K562 (cell line): ENCODE results near the gene TRMT44. TPM values are rescaled to one million over a fixed set of nuclear protein-coding genes. Genes with fewer than 3 reads are reported as not detected.

Experiments
- ATAC-seq: fragments of 200-7000 bp; cut with Tn5 transposase; 3 replicates; pipeline ENCODE4 v1.9.1; 2020; ENCODE audit warnings: moderate library complexity
- BruUV-seq: library from RNA; stranded (reverse); fragments of 400-500 nt; replicated peaks from 2 replicates; lab custom pipeline; 2021; lab: Mats Ljungman, UMichigan
- CTCF ChIA-PET: fragments of 300-600 bp; formaldehyde crosslinking; extraction: SDS; loops from one replicate; lab custom pipeline; 2021; ENCODE audit warnings: low intra/inter-chr PET ratio; lab: Yijun Ruan, JAX
- POLR2A ChIA-PET: fragments of 300-600, 350-650 bp; sonication (Branson Sonifier 250); formaldehyde crosslinking; extraction: SDS; loops from one replicate; lab custom pipeline; 2021; ENCODE audit warnings: antibody characterized with exemption, inconsistent platforms; lab: Yijun Ruan, JAX
- DNase-seq, 4 experiments: peaks; one replicate each; pipeline versions ENCODE4 v3.0.0 to v3.0.0-alpha.2; 2011 to 2018; ENCODE audit warnings: low spot score in 3 of 4, mixed read lengths in 3 of 4; ENCODE audit errors: extremely low read depth in 1 of 4
- FAIRE-seq: peaks from 2 replicates; lab custom pipeline; 2011; peaks lifted over from hg19 to GRCh38; lab: Jason Lieb, UNC
- H2AFZ ChIP-seq: 2 replicates; pipeline ENCODE4 v1.6.0; 2011; ENCODE audit warnings: low read depth, low read length, control low read depth, inconsistent platforms
- H3K27ac ChIP-seq: fragments of 200-600 bp; 3 replicates; pipeline ENCODE4 v1.8.0; 2011; ENCODE audit warnings: low read depth, mild to moderate bottlenecking, control low read depth, inconsistent platforms, low read length, moderate library complexity, mixed read lengths; ENCODE audit errors: extremely low read depth
- H3K27me3 ChIP-seq, 2 experiments: fragments of 300-600 bp in 1 of 2; 2 replicates in 1 of 2; 3 replicates in 1 of 2; pipeline versions ENCODE4 v1.6.0 to v1.8.0; 2011; ENCODE audit warnings: inconsistent platforms in 2 of 2, low read length in 2 of 2, mild to moderate bottlenecking in 1 of 2, mixed read lengths in 1 of 2, moderate library complexity in 1 of 2; ENCODE audit not compliant: control insufficient read depth in 2 of 2, insufficient read depth in 2 of 2
- H3K36me3 ChIP-seq: fragments of 300-600 bp; 3 replicates; pipeline ENCODE4 v1.8.0; 2011; ENCODE audit warnings: mild to moderate bottlenecking, low read length, inconsistent platforms; ENCODE audit not compliant: control insufficient read depth, insufficient read depth
- H3K4me1 ChIP-seq, 2 experiments: fragments of 200-600 bp in 1 of 2; replicated peaks in 1 of 2; 2 replicates in 1 of 2; 3 replicates in 1 of 2; pipeline versions ENCODE4 v1.5.1 to v1.8.0; 2011; ENCODE audit warnings: inconsistent platforms in 2 of 2, low read length in 2 of 2, mild to moderate bottlenecking in 1 of 2, mixed read lengths in 1 of 2, moderate library complexity in 1 of 2; ENCODE audit not compliant: control insufficient read depth in 2 of 2, insufficient read depth in 2 of 2
- H3K4me2 ChIP-seq: 2 replicates; pipeline ENCODE4 v1.6.1; 2011; ENCODE audit warnings: low read length, control low read depth, inconsistent platforms, mixed read lengths; ENCODE audit not compliant: insufficient read depth
- H3K4me3 ChIP-seq: fragments of 200-600 bp; sonication (generic), shearing (Covaris generic); 2 replicates; pipeline ENCODE4 v1.5.1; 2016; ENCODE audit warnings: control low read depth, inconsistent platforms
- H3K79me2 ChIP-seq: fragments of 200-600 bp; 3 replicates; pipeline ENCODE4 v1.8.0; 2011; ENCODE audit warnings: low read length, inconsistent platforms; ENCODE audit not compliant: control insufficient read depth, insufficient read depth
- H3K9ac ChIP-seq, 2 experiments: 2 replicates each; pipeline versions ENCODE4 v1.6.0 to v1.6.1; 2011; ENCODE audit warnings: low read depth in 2 of 2, low read length in 2 of 2, control low read depth in 1 of 2, inconsistent platforms in 1 of 2, mild to moderate bottlenecking in 1 of 2, mixed read lengths in 1 of 2; ENCODE audit not compliant: insufficient read depth in 1 of 2
- H3K9me1 ChIP-seq: one replicate; pipeline ENCODE4 v1.6.0; 2011; ENCODE audit warnings: inconsistent platforms, mild to moderate bottlenecking, low read length, moderate library complexity; ENCODE audit not compliant: control insufficient read depth, insufficient read depth
- H3K9me3 ChIP-seq: replicated peaks from 2 replicates; pipeline ENCODE4 v1.5.1; 2011; ENCODE audit warnings: low read depth, low read length, inconsistent platforms; ENCODE audit not compliant: control insufficient read depth, insufficient read depth
- H4K20me1 ChIP-seq: replicated peaks from 2 replicates; pipeline ENCODE4 v1.6.1; 2011; ENCODE audit warnings: low read length, inconsistent platforms, mixed read lengths; ENCODE audit not compliant: control insufficient read depth, insufficient read depth
- CHCHD3 ChIP-seq: fragments of 250-450 bp; sonication (Bioruptor Pico); IDR thresholded peaks from 2 replicates; pipeline ENCODE4 v2.1.2; 2022; ENCODE audit warnings: mild to moderate bottlenecking
- CSDE1 ChIP-seq, 2 experiments: fragments of 450-650 bp; IDR thresholded peaks; 2 replicates each; pipeline ENCODE4 v1.6.1; 2016; ENCODE audit warnings: mild to moderate bottlenecking in 1 of 2
- MECOM ChIP-seq: fragments of 250-450 bp; sonication (Bioruptor Pico); IDR thresholded peaks from 2 replicates; pipeline ENCODE4 v1.8.0; 2022; ENCODE audit warnings: inconsistent platforms
- NFRKB ChIP-seq: fragments of 450-650 bp; IDR thresholded peaks from 2 replicates; pipeline ENCODE4 v1.6.1; 2016; ENCODE audit warnings: low read depth
- NR2C1 ChIP-seq, 2 experiments: fragments of 450-650 bp; IDR thresholded peaks; 2 replicates each; pipeline ENCODE4 v1.6.1; 2017; ENCODE audit warnings: mild to moderate bottlenecking in 2 of 2, antibody characterized with exemption in 1 of 2, inconsistent platforms in 1 of 2, missing compliant biosample characterization in 1 of 2, missing genetic modification characterization in 1 of 2
- SRF ChIP-seq, 2 experiments: fragments of 250-450, 450-650 bp in 1 of 2; sonication (Bioruptor Pico) in 1 of 2; sonication (generic) in 1 of 2; formaldehyde crosslinking; IDR thresholded peaks; 2 replicates each; pipeline versions ENCODE4 v1.5.0 to v1.5.1; 2020 to 2022; ENCODE audit warnings: mild to moderate bottlenecking in 1 of 2, missing genetic modification reagents in 1 of 2
- TFE3 ChIP-seq: fragments of 450-650 bp; formaldehyde crosslinking; IDR thresholded peaks from 2 replicates; pipeline ENCODE4 v1.4.0; 2020; ENCODE audit warnings: mild to moderate bottlenecking, mixed read lengths
- USF2 ChIP-seq: sonication (generic); formaldehyde crosslinking; IDR thresholded peaks from 2 replicates; pipeline ENCODE4 v1.5.0; 2020; ENCODE audit warnings: missing genetic modification reagents
- ZNF197 ChIP-seq: fragments of 200-800 bp; sonication (Bioruptor generic); IDR thresholded peaks from 2 replicates; pipeline ENCODE4 v1.6.1; 2016; ENCODE audit warnings: low read depth, missing genetic modification characterization, missing compliant biosample characterization
- WGBS: fragments of 100-300 bp; shearing (Covaris generic); methylation state at CpG from one replicate; pipeline ENCODE4 v1.1.6; 2016; ENCODE audit warnings: low coverage, mixed read lengths; ENCODE audit not compliant: insufficient coverage; ENCODE audit errors: missing lambda C conversion rate; 5-methylcytosine and 5-hydroxymethylcytosine counted together
- in situ Hi-C: fragments of 300-500 bp; cut with MboI; formaldehyde crosslinking; loops from 4 replicates; pipeline ENCODE4 v1.15.0; 2018; ENCODE audit warnings: inconsistent platforms, mixed read lengths
- intact Hi-C: fragments of 100-400 bp; cut with micrococcal nuclease; formaldehyde crosslinking; loops from 2 replicates; pipeline ENCODE4 v1.14.2; 2022
- polyA plus RNA-seq, 8 experiments: library from polyadenylated mRNA; depleted of rRNA in 4 of 8; stranded (reverse) in 5 of 8; unstranded in 3 of 8; fragments of >200 nt; fragmentation: Nextera tagmentation in 2 of 8; fragmentation: Illumina TruSeq in 1 of 8; extraction: Ambion mirVana in 2 of 8; extraction: Trizol in 1 of 8; gene quantifications; 2 replicates each; pipeline versions ENCODE4 v1.2.1 to v1.2.3, GENCODE V29; 2011 to 2014; ENCODE audit warnings: inconsistent platforms in 1 of 8, missing spikeins in 1 of 8
- total RNA-seq, 7 experiments: library from RNA; depleted of rRNA in 6 of 7; stranded (reverse); fragments of >200 nt in 6 of 7; fragmentation: Illumina TruSeq in 2 of 7; extraction: Trizol in 2 of 7; gene quantifications; 2 replicates each; pipeline versions ENCODE4 v1.2.1 to v1.2.3, GENCODE V29; 2011 to 2021; ENCODE audit warnings: low replicate concordance in 1 of 7

The TRMT44 gene
- total and polyA plus RNA-seq, 9 of the 15 experiments (the other 6 are each of a cell fraction or from before 2014, with no cell fraction given), result 1.2 to 18.6 (median 10.0) TPM

- Histone ChIP-seq H3K27me3 (no peaks in the 10 kb centered on the region), H3K4me2 (no peak overlapping the region), H3K36me3 (peaks cover 24% of the 10 kb centered on the region; the same call in 1 of the 3 replicates), H3K27ac (peak overlapping the region; percentile 73; the same call in 2 of the 3 replicates), H2AFZ (no peak overlapping the region), H3K4me1 (peaks cover 26 to 36% of the 10 kb centered on the region in 2 experiments), H3K9me1 (no peaks in the 10 kb centered on the region), H4K20me1 (no peaks in the 10 kb centered on the region), H3K9me3 (no peaks in the 10 kb centered on the region), H3K9ac (peak overlapping the region; percentile 37 to 75; a peak in 3 of 4 replicates), H3K79me2 (no peaks in the 10 kb centered on the region), H3K4me3 (no peak overlapping the region)
- DNase-seq (peak in 1 of 4 experiments; percentile 11), ATAC-seq (no peak), FAIRE-seq (no peak)
- in situ Hi-C loops, result loop anchor here (5.0 kb wide), 1 partner anchor 79 kb away; no protein-coding TSS in a partner anchor
- 87% methylated on average over 7 of the region's 9 CpGs for WGBS
- intact Hi-C loops, result loop anchor here (2.0 kb wide), 1 partner anchor 68 kb away; no protein-coding TSS in a partner anchor
- no peak for TF ChIP-seq SRF (CRISPR knock-in tag; IDR thresholded peaks at IDR 0.05)
- TF ChIP-seq ZNF197, result 0 out of 2 replicates have a peak, but pooled peaks have one; percentile 10
- no peak for TF ChIP-seq CSDE1 (IDR thresholded peaks at IDR 0.05)
- 0 out of 2 replicates have a peak, but pooled peaks have one; percentile 3 for TF ChIP-seq NFRKB
- TF ChIP-seq CHCHD3 (CRISPR knock-in tag), result no peak
- peak; percentile 29 for TF ChIP-seq USF2 (CRISPR knock-in tag)
- TF ChIP-seq MECOM (CRISPR knock-in tag), result no peak
- peak; percentile 71 for TF ChIP-seq TFE3 (CRISPR knock-in tag)
- no peak for TF ChIP-seq NR2C1 (IDR thresholded peaks at IDR 0.05)
- 0 out of 2 replicates have a peak, but pooled peaks have one; percentile 13 for TF ChIP-seq NR2C1 (tag; IDR thresholded peaks at IDR 0.05)
- POLR2A ChIA-PET, result interaction anchor here (0.7 to 1.3 kb wide), 2 partner anchors 43 to 127 kb away, joined by 3 read pairs; no protein-coding TSS in a partner anchor
- CTCF ChIA-PET, result no interaction called here
- no TSS peak for BruUV-seq
Measured at GRCh38 chr4:8478371-8478770, 37.8 kb downstream of the TRMT44 start.
